Activated CD8-positive, alpha-beta memory T cell treated with anti-CD3 and anti-CD28 coated beads, Interleukin-2, amount 10 ng/mL, durations not matched to agents 7 days and 5 days (primary cell): ENCODE results near the gene CPPED1. TPM values are rescaled to one million over a fixed set of nuclear protein-coding genes. Genes with fewer than 3 reads are reported as not detected.
"Not testable (repeated sequence)": the region's sequence is repeated elsewhere in the genome, so short reads cannot be mapped to it uniquely, and the experiment has no call there.

Experiments used
- ATAC-seq: fragments of 150-1000 bp; cut with Tn5 transposase; one replicate; pipeline ENCODE4 v1.10.0; 2021; ENCODE audit warnings: moderate library complexity
- CTCF ChIA-PET: fragments of 350-600 bp; sonication (Branson Sonifier 250); formaldehyde crosslinking; loops from one replicate; lab custom pipeline; 2021; ENCODE audit warnings: antibody characterized with exemption; lab: Charles Lee
- DNase-seq: peaks from one replicate; pipeline ENCODE4 v3.0.0-alpha.2; 2020
- H3K27ac Mint-ChIP-seq: one replicate; pipeline ENCODE4 v1.8.0; 2021; ENCODE audit warnings: mild to moderate bottlenecking, mixed read lengths
- H3K27me3 Mint-ChIP-seq: one replicate; pipeline ENCODE4 v1.8.0; 2021; ENCODE audit warnings: mixed read lengths
- H3K36me3 Mint-ChIP-seq: one replicate; pipeline ENCODE4 v1.8.0; 2021; ENCODE audit warnings: mild to moderate bottlenecking, mixed read lengths
- H3K4me1 Mint-ChIP-seq: one replicate; pipeline ENCODE4 v1.8.0; 2021; ENCODE audit warnings: mixed read lengths
- H3K4me3 Mint-ChIP-seq: one replicate; pipeline ENCODE4 v1.8.0; 2021; ENCODE audit warnings: mild to moderate bottlenecking, moderate library complexity, mixed read lengths
- H3K9me3 Mint-ChIP-seq: one replicate; pipeline ENCODE4 v1.8.0; 2022; ENCODE audit warnings: low read depth, mixed read lengths
- total RNA-seq, 2 experiments: library from RNA; stranded (reverse); gene quantifications; one replicate each; pipeline ENCODE4 v1.2.3, GENCODE V29; 2021

CPPED1 gene
- total RNA-seq, 2 experiments from 2014 or later: 20.5 to 21.5 TPM

DNA sequence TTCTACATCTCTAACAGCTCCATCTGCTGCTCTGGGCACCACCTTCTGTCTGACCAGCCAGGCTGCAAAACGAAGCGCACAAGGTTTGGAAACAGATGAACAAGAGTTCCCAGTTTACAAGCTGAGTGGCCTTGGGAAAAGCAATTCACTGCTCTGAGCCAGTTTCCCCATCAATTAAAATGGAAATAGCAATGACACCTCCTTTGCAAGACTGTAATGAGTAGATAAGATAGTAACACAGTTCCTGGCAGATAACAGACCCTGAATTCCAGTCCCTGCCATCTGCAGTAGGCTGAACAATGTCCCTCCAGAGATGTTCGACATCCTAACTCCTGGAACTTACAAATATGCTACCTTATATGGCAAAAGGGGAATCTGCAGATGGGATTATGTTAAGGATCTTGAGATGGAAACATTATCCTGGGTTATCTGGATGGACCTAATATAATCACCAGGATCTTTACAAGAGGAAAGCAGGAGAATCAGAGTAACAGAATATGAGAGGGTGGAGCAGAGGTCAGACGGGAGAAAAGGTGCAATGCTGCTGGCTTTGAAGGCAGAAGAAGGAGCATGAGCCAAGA, 27.9 kb downstream of the CPPED1 start:
- CTCF ChIA-PET: no interaction called here
- ATAC-seq: no peak
- no peak for DNase-seq
- H3K4me3 Mint-ChIP-seq: no peak overlapping the region
- no peaks in the 10 kb centered on the region for H3K27me3 Mint-ChIP-seq
- H3K9me3 Mint-ChIP-seq: no peaks in the 10 kb centered on the region
- H3K27ac Mint-ChIP-seq: no peak overlapping the region
- peaks cover 54% of the 10 kb centered on the region for H3K36me3 Mint-ChIP-seq
- no peaks in the 10 kb centered on the region for H3K4me1 Mint-ChIP-seq

- DNase-seq (no peak), ATAC-seq (no peak)
- H3K9me3 Mint-ChIP-seq: no peaks in the 10 kb centered on the region
- H3K27me3 Mint-ChIP-seq: no peaks in the 10 kb centered on the region
- CTCF ChIA-PET: no interaction called here
- H3K27ac Mint-ChIP-seq: no peak overlapping the region
- no peak overlapping the region for H3K4me3 Mint-ChIP-seq
- H3K36me3 Mint-ChIP-seq: peaks cover 49% of the 10 kb centered on the region
- H3K4me1 Mint-ChIP-seq: peaks cover 6% of the 10 kb centered on the region
These were observed 30.5 kb downstream of the CPPED1 start for GRCh38 chr16:12773221-12773620.

DNA sequence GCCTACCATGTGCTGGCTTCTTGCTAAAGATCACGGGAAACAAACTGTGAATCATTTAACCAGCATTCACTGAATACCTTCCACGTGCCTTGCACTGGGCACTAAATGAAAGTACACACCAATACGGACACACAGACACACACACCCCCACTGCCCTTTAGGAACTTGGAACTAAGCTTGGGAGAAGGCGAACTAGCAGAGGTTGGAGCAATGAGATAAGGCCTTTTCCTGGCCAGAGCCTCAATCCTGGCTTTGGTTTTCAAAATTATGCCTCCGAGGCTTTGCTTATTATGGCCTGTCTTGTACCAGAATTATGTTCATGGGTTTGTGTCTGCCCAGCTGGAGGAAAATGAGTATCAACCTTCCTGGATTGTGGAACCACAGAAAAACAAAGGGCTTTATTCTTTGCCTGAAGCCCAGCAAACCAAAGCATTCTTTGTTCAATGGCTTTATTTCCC, 32.3 kb downstream of the CPPED1 start:
- Mint-ChIP-seq H3K4me1 (peaks cover 20% of the 10 kb centered on the region), H3K36me3 (peaks cover 47% of the 10 kb centered on the region), H3K4me3 (no peak overlapping the region), H3K9me3 (no peaks in the 10 kb centered on the region), H3K27ac (no peak overlapping the region), H3K27me3 (no peaks in the 10 kb centered on the region)
- CTCF ChIA-PET: no interaction called here
- DNase-seq (no peak), ATAC-seq (no peak)

DNA sequence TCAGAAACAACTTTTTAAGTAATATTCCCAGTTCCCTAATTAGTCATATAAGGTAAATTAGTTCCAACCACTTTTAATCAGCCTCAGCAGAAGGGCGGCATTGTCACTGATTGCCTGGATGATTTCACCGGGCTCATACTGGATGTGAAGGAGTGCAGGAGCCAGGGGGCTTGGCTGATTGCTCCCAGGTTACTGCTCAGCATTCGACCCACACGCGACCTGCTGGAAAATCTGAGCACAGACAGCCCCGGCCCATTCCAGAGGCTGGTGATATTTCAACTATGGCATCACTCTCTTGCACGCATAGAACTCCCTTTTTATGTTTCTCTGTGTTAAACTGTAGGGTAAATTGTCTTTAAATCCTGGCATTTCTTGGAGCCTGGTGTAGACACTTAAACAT, 34.2 kb downstream of the CPPED1 start:
- H3K4me1 Mint-ChIP-seq: peaks cover 20% of the 10 kb centered on the region
- no peak overlapping the region for H3K27ac Mint-ChIP-seq
- CTCF ChIA-PET: no interaction called here
- peaks cover 38% of the 10 kb centered on the region for H3K36me3 Mint-ChIP-seq
- H3K27me3 Mint-ChIP-seq: no peaks in the 10 kb centered on the region
- no peak overlapping the region for H3K4me3 Mint-ChIP-seq
- H3K9me3 Mint-ChIP-seq: no peaks in the 10 kb centered on the region
- DNase-seq (no peak), ATAC-seq (no peak)

- peak overlapping the region; percentile 40 for H3K4me3 Mint-ChIP-seq
- peaks cover 20% of the 10 kb centered on the region for H3K4me1 Mint-ChIP-seq
- peak; percentile 68 for ATAC-seq
- peaks cover 33% of the 10 kb centered on the region for H3K36me3 Mint-ChIP-seq
- H3K9me3 Mint-ChIP-seq: no peaks in the 10 kb centered on the region
- no peaks in the 10 kb centered on the region for H3K27me3 Mint-ChIP-seq
- CTCF ChIA-PET: interaction anchor here (1.0 to 1.5 kb wide), 2 partner anchors 15 to 18 kb away, joined by 3 to 4 read pairs; no protein-coding TSS in a partner anchor
- H3K27ac Mint-ChIP-seq: peak overlapping the region; percentile 73
- no peak for DNase-seq
These were observed 35.8 kb downstream of the CPPED1 start for GRCh38 chr16:12767897-12768296.

- peaks cover 32% of the 10 kb centered on the region for H3K36me3 Mint-ChIP-seq
- DNase-seq (no peak), ATAC-seq (no peak)
- no peak overlapping the region for H3K4me3 Mint-ChIP-seq
- H3K4me1 Mint-ChIP-seq: peaks cover 20% of the 10 kb centered on the region
- H3K27ac Mint-ChIP-seq: no peak overlapping the region
- H3K27me3 Mint-ChIP-seq: no peaks in the 10 kb centered on the region
- CTCF ChIA-PET: interaction anchor here (1.5 kb wide), 1 partner anchor 17 kb away, joined by 4 read pairs; no protein-coding TSS in a partner anchor
- H3K9me3 Mint-ChIP-seq: no peaks in the 10 kb centered on the region
These were observed 36.8 kb downstream of the CPPED1 start for GRCh38 chr16:12766853-12767252.

DNA sequence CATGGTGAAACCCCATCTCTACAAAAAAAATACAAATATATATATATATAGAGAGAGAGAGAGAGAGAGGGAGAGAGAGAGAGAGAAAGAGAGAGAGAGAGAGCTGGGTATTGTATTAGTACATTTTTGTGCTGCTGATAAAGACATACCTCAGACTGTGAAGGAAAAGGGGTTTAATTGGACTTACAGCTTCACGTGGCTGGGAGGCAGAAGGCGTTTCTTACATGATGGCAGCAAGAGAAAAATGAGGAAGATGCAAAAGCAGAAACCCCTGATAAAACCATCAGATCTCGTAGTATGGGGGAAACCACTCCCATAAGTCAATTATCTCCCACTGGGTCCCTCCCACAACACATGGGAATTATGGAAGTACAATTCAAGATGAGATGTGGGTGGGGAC, 37.5 kb downstream of the CPPED1 start:
- ATAC-seq, H3K4me3 Mint-ChIP-seq, CTCF ChIA-PET, H3K27ac Mint-ChIP-seq, H3K27me3 Mint-ChIP-seq, H3K9me3 Mint-ChIP-seq, DNase-seq: not testable (repeated sequence)
- Mint-ChIP-seq H3K4me1 (peaks cover 20% of the 10 kb centered on the region), H3K36me3 (peaks cover 34% of the 10 kb centered on the region)

- ATAC-seq (no peak), DNase-seq (no peak)
- H3K27me3 Mint-ChIP-seq: no peaks in the 10 kb centered on the region
- peaks cover 20% of the 10 kb centered on the region for H3K4me1 Mint-ChIP-seq
- CTCF ChIA-PET: no interaction called here
- no peak overlapping the region for H3K4me3 Mint-ChIP-seq
- peaks cover 35% of the 10 kb centered on the region for H3K36me3 Mint-ChIP-seq
- no peaks in the 10 kb centered on the region for H3K9me3 Mint-ChIP-seq
- no peak overlapping the region for H3K27ac Mint-ChIP-seq
These were observed 38.7 kb downstream of the CPPED1 start for GRCh38 chr16:12764813-12765488.

DNA sequence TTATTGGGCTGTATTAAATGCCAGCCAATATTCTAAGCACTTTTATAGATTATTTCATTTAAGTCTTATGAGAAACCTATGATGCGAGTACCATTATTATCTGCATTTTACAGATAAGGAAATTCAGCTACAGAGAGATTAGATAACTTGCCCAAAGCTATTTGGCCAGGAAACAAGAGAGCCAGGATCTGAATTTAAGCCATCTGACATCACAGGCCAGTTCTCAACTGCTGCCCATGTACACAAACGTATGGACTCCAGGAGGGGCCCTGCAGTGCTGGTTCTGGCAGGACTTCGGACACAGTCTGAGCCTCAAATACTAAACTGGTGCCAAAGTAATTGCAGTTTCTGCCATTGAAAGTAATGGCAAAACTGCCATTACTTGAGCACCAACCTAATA, 40.2 kb downstream of the CPPED1 start:
- no peaks in the 10 kb centered on the region for H3K27me3 Mint-ChIP-seq
- CTCF ChIA-PET: no interaction called here

GRCh38 chr16:12760819-12761611, 42.7 kb downstream of the CPPED1 start:
- Mint-ChIP-seq H3K27ac (no peak overlapping the region), H3K4me3 (no peak overlapping the region)
- no peak for ATAC-seq

More for the DNA sequence above, 40.2 kb downstream of the CPPED1 start:
- Mint-ChIP-seq H3K4me3 (no peak overlapping the region), H3K4me1 (peaks cover 17% of the 10 kb centered on the region), H3K9me3 (no peaks in the 10 kb centered on the region), H3K27ac (no peak overlapping the region), H3K36me3 (peaks cover 36% of the 10 kb centered on the region)
- ATAC-seq: no peak
- DNase-seq: no peak

GRCh38 chr16:12758670-12759558, 44.8 kb downstream of the CPPED1 start:
- Mint-ChIP-seq H3K27ac (no peak overlapping the region), H3K9me3 (no peaks in the 10 kb centered on the region), H3K4me3 (no peak overlapping the region), H3K4me1 (no peaks in the 10 kb centered on the region), H3K27me3 (no peaks in the 10 kb centered on the region), H3K36me3 (peaks cover 24% of the 10 kb centered on the region)
- DNase-seq: no peak
- no peak for ATAC-seq
- CTCF ChIA-PET: no interaction called here

More at GRCh38 chr16:12760819-12761611, 42.7 kb downstream of the CPPED1 start:
- Mint-ChIP-seq H3K27me3 (no peaks in the 10 kb centered on the region), H3K4me1 (no peaks in the 10 kb centered on the region), H3K36me3 (peaks cover 25% of the 10 kb centered on the region), H3K9me3 (no peaks in the 10 kb centered on the region)
- CTCF ChIA-PET: no interaction called here
- DNase-seq: no peak

GRCh38 chr16:12758031-12758669, 45.5 kb downstream of the CPPED1 start:
- Mint-ChIP-seq H3K9me3 (no peaks in the 10 kb centered on the region), H3K27me3 (no peaks in the 10 kb centered on the region), H3K27ac (no peak overlapping the region), H3K36me3 (peaks cover 25% of the 10 kb centered on the region), H3K4me3 (no peak overlapping the region), H3K4me1 (peaks cover 6% of the 10 kb centered on the region)
- no peak for ATAC-seq
- CTCF ChIA-PET: no interaction called here
- DNase-seq: no peak
